Measurements from ENCODE around the gene GLIPR2.
"Not testable (repeated sequence)": the region's sequence is repeated elsewhere in the genome, so short reads cannot be mapped to it uniquely, and the experiment has no call there.

The GLIPR2 gene

GRCh38 chr9:36127652-36128244, 8.8 kb upstream of the GLIPR2 start:
- no peak for DNase-seq (ENCODE audit: low read depth in 1 of 2, low spot score in 1 of 2)
- in situ Hi-C loops (cut with HindIII; ENCODE audit: low pct_unique_long_range_greater_than_20kb, low sequenced_read_pairs), result no loop called here
- no peak for TF ChIP-seq JUND (IDR thresholded peaks at IDR 0.05; ENCODE audit: low read depth)

- in situ Hi-C loops (cut with HindIII; ENCODE audit: low pct_unique_long_range_greater_than_20kb, low sequenced_read_pairs), result no loop called here
- TF ChIP-seq JUND (IDR thresholded peaks at IDR 0.05; ENCODE audit: low read depth), result no peak
- no peak for DNase-seq (ENCODE audit: low read depth in 1 of 2, low spot score in 1 of 2)
These were observed 8.2 kb upstream of the GLIPR2 start for GRCh38 chr9:36128349-36128748.

GRCh38 chr9:36129139-36129538, 7.4 kb upstream of the GLIPR2 start:
- peak in 1 of 2 experiments; percentile 36 for DNase-seq (ENCODE audit: low read depth in 1 of 2, low spot score in 1 of 2)
- in situ Hi-C loops (cut with HindIII; ENCODE audit: low pct_unique_long_range_greater_than_20kb, low sequenced_read_pairs), result no loop called here
- no peak for TF ChIP-seq JUND (IDR thresholded peaks at IDR 0.05; ENCODE audit: low read depth)

- in situ Hi-C loops (cut with HindIII; ENCODE audit: low pct_unique_long_range_greater_than_20kb, low sequenced_read_pairs); DNase-seq (ENCODE audit: low read depth in 1 of 2, low spot score in 1 of 2): not testable (repeated sequence)
These were observed 4.9 kb upstream of the GLIPR2 start for GRCh38 chr9:36131666-36132065.

- DNase-seq (ENCODE audit: low read depth in 1 of 2, low spot score in 1 of 2), result no peak
- in situ Hi-C loops (cut with HindIII; ENCODE audit: low pct_unique_long_range_greater_than_20kb, low sequenced_read_pairs), result no loop called here
These were observed 4.4 kb upstream of the GLIPR2 start for GRCh38 chr9:36132086-36132485.

GRCh38 chr9:36134761-36135505, 1.6 kb upstream of the GLIPR2 start:
- TF ChIP-seq JUND (IDR thresholded peaks at IDR 0.05; ENCODE audit: low read depth), result no peak
- in situ Hi-C loops (cut with HindIII; ENCODE audit: low pct_unique_long_range_greater_than_20kb, low sequenced_read_pairs), result no loop called here
- no peak for DNase-seq (ENCODE audit: low read depth in 1 of 2, low spot score in 1 of 2)

More at GRCh38 chr9:36132086-36132485, 4.4 kb upstream of the GLIPR2 start:
- TF ChIP-seq JUND (IDR thresholded peaks at IDR 0.05; ENCODE audit: low read depth), result no peak

- no peak for TF ChIP-seq JUND (IDR thresholded peaks at IDR 0.05; ENCODE audit: low read depth)
- in situ Hi-C loops (cut with HindIII; ENCODE audit: low pct_unique_long_range_greater_than_20kb, low sequenced_read_pairs), result no loop called here
- no peak for DNase-seq (ENCODE audit: low read depth in 1 of 2, low spot score in 1 of 2)
These were observed 727 bp upstream of the GLIPR2 start for GRCh38 chr9:36135741-36136271.

- in situ Hi-C loops (cut with HindIII; ENCODE audit: low pct_unique_long_range_greater_than_20kb, low sequenced_read_pairs), result no loop called here
- DNase-seq (ENCODE audit: low read depth in 1 of 2, low spot score in 1 of 2), result no peak
These were observed 410 bp downstream of the GLIPR2 start for GRCh38 chr9:36136894-36137391.

GRCh38 chr9:36137392-36138004, 965 bp downstream of the GLIPR2 start:
- no peak for TF ChIP-seq JUND (IDR thresholded peaks at IDR 0.05; ENCODE audit: low read depth)
- in situ Hi-C loops (cut with HindIII; ENCODE audit: low pct_unique_long_range_greater_than_20kb, low sequenced_read_pairs), result no loop called here
- no peak for DNase-seq (ENCODE audit: low read depth in 1 of 2, low spot score in 1 of 2)

More at GRCh38 chr9:36136894-36137391, 410 bp downstream of the GLIPR2 start:
- TF ChIP-seq JUND (IDR thresholded peaks at IDR 0.05; ENCODE audit: low read depth), result no peak

- in situ Hi-C loops (cut with HindIII; ENCODE audit: low pct_unique_long_range_greater_than_20kb, low sequenced_read_pairs), result no loop called here
- DNase-seq (ENCODE audit: low read depth in 1 of 2, low spot score in 1 of 2), result no peak
- no peak for TF ChIP-seq JUND (IDR thresholded peaks at IDR 0.05; ENCODE audit: low read depth)
These were observed 2.0 kb downstream of the GLIPR2 start for GRCh38 chr9:36138496-36138895.

- in situ Hi-C loops (cut with HindIII; ENCODE audit: low pct_unique_long_range_greater_than_20kb, low sequenced_read_pairs), result no loop called here
- no peak for DNase-seq (ENCODE audit: low read depth in 1 of 2, low spot score in 1 of 2)
- TF ChIP-seq JUND (IDR thresholded peaks at IDR 0.05; ENCODE audit: low read depth), result no peak
These were observed 2.4 kb downstream of the GLIPR2 start for GRCh38 chr9:36138901-36139300.

- no peak for DNase-seq (ENCODE audit: low read depth in 1 of 2, low spot score in 1 of 2)
- in situ Hi-C loops (cut with HindIII; ENCODE audit: low pct_unique_long_range_greater_than_20kb, low sequenced_read_pairs), result no loop called here
- no peak for TF ChIP-seq JUND (IDR thresholded peaks at IDR 0.05; ENCODE audit: low read depth)
These were observed 3.9 kb downstream of the GLIPR2 start for GRCh38 chr9:36140086-36141084.

Measured in T47D (cell line).